Adrenal gland (tissue), 5 donors: ENCODE measurements around the gene DSTYK.

Source experiments
- POLR2A ChIP-seq, 2 donors: fragments of 450-650 bp; IDR thresholded peaks; one replicate each; pipeline ENCODE4 v1.6.1; 2017; ENCODE audit warnings: antibody characterized with exemption in 2 of 2, mild to moderate bottlenecking in 2 of 2, moderate library complexity in 1 of 2
- TF ChIP-seq, protein P1 (sequence below), 6 experiments: fragments of 450-650 bp in 4 of 6; fragments of 200-600 bp in 2 of 6; sonication (generic) in 1 of 6; IDR thresholded peaks; 1 replicate in 5 of 6; 2 replicates in 1 of 6; pipeline versions ENCODE4 v1.5.1 to v1.8.0; 2016 to 2021; ENCODE audit warnings: antibody characterized with exemption in 6 of 6, mild to moderate bottlenecking in 2 of 6, moderate library complexity in 1 of 6
- donor health status: DM: no; HTN: no; CAD: no.

DNA sequence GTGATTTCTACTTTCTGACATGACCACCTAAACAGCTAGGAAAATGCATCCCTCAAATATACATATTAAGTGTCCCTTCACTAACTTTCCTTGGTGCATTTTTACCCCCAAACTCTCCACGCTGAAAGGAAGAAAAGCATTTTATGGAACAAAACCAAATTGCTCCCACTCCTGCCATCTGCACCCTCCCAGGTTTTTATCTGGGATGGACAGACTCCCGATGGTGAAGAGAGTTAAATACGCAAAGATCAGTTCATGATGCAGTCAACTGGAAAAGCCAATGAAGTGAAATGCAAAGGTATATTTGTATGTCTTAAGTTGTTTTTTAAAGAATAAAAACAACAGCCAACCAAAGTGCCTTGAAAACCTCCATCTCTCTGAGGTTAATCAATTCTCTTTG is 2.7 kb downstream of the DSTYK start:
- TF ChIP-seq, protein P1, sequence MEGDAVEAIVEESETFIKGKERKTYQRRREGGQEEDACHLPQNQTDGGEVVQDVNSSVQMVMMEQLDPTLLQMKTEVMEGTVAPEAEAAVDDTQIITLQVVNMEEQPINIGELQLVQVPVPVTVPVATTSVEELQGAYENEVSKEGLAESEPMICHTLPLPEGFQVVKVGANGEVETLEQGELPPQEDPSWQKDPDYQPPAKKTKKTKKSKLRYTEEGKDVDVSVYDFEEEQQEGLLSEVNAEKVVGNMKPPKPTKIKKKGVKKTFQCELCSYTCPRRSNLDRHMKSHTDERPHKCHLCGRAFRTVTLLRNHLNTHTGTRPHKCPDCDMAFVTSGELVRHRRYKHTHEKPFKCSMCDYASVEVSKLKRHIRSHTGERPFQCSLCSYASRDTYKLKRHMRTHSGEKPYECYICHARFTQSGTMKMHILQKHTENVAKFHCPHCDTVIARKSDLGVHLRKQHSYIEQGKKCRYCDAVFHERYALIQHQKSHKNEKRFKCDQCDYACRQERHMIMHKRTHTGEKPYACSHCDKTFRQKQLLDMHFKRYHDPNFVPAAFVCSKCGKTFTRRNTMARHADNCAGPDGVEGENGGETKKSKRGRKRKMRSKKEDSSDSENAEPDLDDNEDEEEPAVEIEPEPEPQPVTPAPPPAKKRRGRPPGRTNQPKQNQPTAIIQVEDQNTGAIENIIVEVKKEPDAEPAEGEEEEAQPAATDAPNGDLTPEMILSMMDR (IDR thresholded peaks at IDR 0.05), result no peak
- no peak for TF ChIP-seq POLR2A (IDR thresholded peaks at IDR 0.05)
